SK-N-SH treated with all-trans-retinoic acid at 6 μM for 48 hours (cell line): ENCODE results near the gene COL4A4.

Source experiments
- ATAC-seq: fragments of 200-7000 bp; cut with Tn5 transposase; 3 replicates; pipeline ENCODE4 v1.9.1; 2020; ENCODE audit warnings: mild to moderate bottlenecking, moderate library complexity
- BACH2 ChIP-seq: fragments of 250-450 bp; sonication (Bioruptor Pico); IDR thresholded peaks from 2 replicates; pipeline ENCODE4 v1.9.0; 2021; ENCODE audit warnings: mild to moderate bottlenecking, borderline replicate concordance
- ESRRG ChIP-seq: fragments of 250-450 bp; sonication (Bioruptor Pico); IDR thresholded peaks from 2 replicates; pipeline ENCODE4 v1.6.1; 2021; ENCODE audit warnings: mild to moderate bottlenecking
- GLIS3 ChIP-seq: fragments of 250-450 bp; sonication (Bioruptor Pico); IDR thresholded peaks from 2 replicates; pipeline ENCODE4 v1.5.0; 2020; ENCODE audit warnings: mild to moderate bottlenecking, moderate library complexity
- ISL1 ChIP-seq: fragments of 250-450 bp; sonication (Bioruptor Pico); IDR thresholded peaks from 2 replicates; pipeline ENCODE4 v2.1.2; 2022; ENCODE audit warnings: mild to moderate bottlenecking, moderate library complexity
- OSR1 ChIP-seq: fragments of 250-450 bp; sonication (Bioruptor Pico); IDR thresholded peaks from 2 replicates; pipeline ENCODE4 v1.8.0; 2022; ENCODE audit warnings: moderate library complexity, mild to moderate bottlenecking, inconsistent platforms
- RARB ChIP-seq: fragments of 250-450 bp; sonication (Bioruptor Pico); IDR thresholded peaks from 2 replicates; pipeline ENCODE4 v1.8.0; 2021; ENCODE audit warnings: mild to moderate bottlenecking, moderate library complexity
- SNAI2 ChIP-seq: fragments of 250-450 bp; sonication (Bioruptor Pico); IDR thresholded peaks from 2 replicates; pipeline ENCODE4 v1.5.0; 2020; ENCODE audit warnings: mild to moderate bottlenecking, moderate library complexity
- ZFP3 ChIP-seq: fragments of 250-450 bp; sonication (Bioruptor Pico); IDR thresholded peaks from 2 replicates; pipeline ENCODE4 v1.5.0; 2020; ENCODE audit warnings: mild to moderate bottlenecking, moderate library complexity
- ZFP30 ChIP-seq: fragments of 450-650 bp; formaldehyde crosslinking; IDR thresholded peaks from 2 replicates; pipeline ENCODE4 v1.5.0; 2022; ENCODE audit warnings: mild to moderate bottlenecking, moderate library complexity
- TF ChIP-seq, protein P1 (sequence below): fragments of 250-450 bp; sonication (Bioruptor Pico); IDR thresholded peaks from 2 replicates; pipeline ENCODE4 v1.8.0; 2021; ENCODE audit warnings: low read depth, mild to moderate bottlenecking, moderate library complexity, borderline replicate concordance
- TF ChIP-seq, protein P2 (sequence below): fragments of 250-450 bp; sonication (Bioruptor Pico); IDR thresholded peaks from 2 replicates; pipeline ENCODE4 v1.8.0; 2020; ENCODE audit warnings: mild to moderate bottlenecking, moderate library complexity, borderline replicate concordance
- TF ChIP-seq, protein P3 (sequence below): fragments of 250-450 bp; sonication (Bioruptor Pico); IDR thresholded peaks from 2 replicates; pipeline ENCODE4 v1.5.1; 2020; ENCODE audit warnings: low read depth, mild to moderate bottlenecking, moderate library complexity
- TF ChIP-seq, protein P4 (sequence below): fragments of 250-450 bp; sonication (Bioruptor Pico); IDR thresholded peaks from 2 replicates; pipeline ENCODE4 v1.5.0; 2020; ENCODE audit warnings: mild to moderate bottlenecking, moderate library complexity

COL4A4 gene

DNA sequence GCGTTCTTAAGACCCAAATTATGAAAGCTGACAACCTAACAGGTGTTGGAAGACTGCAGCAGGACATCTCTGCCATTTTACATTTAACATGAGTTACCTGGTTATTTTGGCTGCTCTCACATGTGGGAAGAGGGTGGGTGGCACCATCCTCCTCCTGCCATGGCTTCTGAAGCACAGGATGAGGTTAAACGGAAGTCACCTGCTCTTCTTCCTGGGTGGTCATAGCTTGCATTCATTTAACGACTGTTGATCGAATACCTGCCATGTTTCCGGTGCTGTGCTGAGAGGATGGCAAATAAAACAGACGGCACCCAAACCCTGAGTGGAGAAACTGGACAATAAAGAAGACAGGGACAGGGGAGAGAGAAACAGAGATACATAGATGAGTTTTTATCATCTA is 210.2 kb downstream of the COL4A4 start:
- ATAC-seq: no peak
- TF ChIP-seq ZFP30 (no peak), GLIS3 (CRISPR knock-in tag) (no peak)
- TF ChIP-seq, protein P1, sequence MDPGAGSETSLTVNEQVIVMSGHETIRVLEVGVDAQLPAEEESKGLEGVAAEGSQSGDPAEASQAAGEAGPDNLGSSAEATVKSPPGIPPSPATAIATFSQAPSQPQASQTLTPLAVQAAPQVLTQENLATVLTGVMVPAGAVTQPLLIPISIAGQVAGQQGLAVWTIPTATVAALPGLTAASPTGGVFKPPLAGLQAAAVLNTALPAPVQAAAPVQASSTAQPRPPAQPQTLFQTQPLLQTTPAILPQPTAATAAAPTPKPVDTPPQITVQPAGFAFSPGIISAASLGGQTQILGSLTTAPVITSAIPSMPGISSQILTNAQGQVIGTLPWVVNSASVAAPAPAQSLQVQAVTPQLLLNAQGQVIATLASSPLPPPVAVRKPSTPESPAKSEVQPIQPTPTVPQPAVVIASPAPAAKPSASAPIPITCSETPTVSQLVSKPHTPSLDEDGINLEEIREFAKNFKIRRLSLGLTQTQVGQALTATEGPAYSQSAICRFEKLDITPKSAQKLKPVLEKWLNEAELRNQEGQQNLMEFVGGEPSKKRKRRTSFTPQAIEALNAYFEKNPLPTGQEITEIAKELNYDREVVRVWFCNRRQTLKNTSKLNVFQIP (CRISPR knock-in tag): no peak

DNA sequence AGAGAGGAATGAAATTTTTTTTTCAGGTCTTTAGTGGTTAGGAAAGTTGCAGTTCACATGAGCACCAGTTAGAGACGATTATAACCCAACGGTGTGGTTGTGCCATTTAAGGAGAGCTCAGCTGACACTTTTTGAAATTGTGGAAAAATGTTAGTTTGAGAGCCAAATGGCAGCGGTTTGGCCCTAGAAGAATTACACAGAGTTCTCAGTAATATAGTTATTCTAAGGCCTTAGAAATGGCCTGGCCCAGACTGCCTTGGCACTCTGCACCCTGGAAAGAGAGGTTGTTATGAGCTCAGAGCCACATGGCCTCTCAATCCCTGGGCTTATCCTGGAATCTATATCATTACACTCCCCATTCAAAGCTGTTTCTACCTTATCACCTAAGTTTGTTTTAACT is 210.8 kb downstream of the COL4A4 start:
- no peak for TF ChIP-seq SNAI2 (CRISPR knock-in tag)
- TF ChIP-seq RARB: no peak
- TF ChIP-seq, protein P2, sequence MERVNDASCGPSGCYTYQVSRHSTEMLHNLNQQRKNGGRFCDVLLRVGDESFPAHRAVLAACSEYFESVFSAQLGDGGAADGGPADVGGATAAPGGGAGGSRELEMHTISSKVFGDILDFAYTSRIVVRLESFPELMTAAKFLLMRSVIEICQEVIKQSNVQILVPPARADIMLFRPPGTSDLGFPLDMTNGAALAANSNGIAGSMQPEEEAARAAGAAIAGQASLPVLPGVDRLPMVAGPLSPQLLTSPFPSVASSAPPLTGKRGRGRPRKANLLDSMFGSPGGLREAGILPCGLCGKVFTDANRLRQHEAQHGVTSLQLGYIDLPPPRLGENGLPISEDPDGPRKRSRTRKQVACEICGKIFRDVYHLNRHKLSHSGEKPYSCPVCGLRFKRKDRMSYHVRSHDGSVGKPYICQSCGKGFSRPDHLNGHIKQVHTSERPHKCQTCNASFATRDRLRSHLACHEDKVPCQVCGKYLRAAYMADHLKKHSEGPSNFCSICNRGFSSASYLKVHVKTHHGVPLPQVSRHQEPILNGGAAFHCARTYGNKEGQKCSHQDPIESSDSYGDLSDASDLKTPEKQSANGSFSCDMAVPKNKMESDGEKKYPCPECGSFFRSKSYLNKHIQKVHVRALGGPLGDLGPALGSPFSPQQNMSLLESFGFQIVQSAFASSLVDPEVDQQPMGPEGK (CRISPR knock-in tag): no peak
- no peak for TF ChIP-seq ZFP3 (CRISPR knock-in tag)
- no peak for TF ChIP-seq OSR1 (CRISPR knock-in tag)
- TF ChIP-seq ESRRG: no peak
- no peak for TF ChIP-seq ISL1 (CRISPR knock-in tag)
- TF ChIP-seq, protein P3, sequence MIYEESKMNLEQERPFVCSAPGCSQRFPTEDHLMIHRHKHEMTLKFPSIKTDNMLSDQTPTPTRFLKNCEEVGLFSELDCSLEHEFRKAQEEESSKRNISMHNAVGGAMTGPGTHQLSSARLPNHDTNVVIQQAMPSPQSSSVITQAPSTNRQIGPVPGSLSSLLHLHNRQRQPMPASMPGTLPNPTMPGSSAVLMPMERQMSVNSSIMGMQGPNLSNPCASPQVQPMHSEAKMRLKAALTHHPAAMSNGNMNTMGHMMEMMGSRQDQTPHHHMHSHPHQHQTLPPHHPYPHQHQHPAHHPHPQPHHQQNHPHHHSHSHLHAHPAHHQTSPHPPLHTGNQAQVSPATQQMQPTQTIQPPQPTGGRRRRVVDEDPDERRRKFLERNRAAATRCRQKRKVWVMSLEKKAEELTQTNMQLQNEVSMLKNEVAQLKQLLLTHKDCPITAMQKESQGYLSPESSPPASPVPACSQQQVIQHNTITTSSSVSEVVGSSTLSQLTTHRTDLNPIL: no peak
- no peak for TF ChIP-seq BACH2 (CRISPR knock-in tag)
- TF ChIP-seq, protein P4, sequence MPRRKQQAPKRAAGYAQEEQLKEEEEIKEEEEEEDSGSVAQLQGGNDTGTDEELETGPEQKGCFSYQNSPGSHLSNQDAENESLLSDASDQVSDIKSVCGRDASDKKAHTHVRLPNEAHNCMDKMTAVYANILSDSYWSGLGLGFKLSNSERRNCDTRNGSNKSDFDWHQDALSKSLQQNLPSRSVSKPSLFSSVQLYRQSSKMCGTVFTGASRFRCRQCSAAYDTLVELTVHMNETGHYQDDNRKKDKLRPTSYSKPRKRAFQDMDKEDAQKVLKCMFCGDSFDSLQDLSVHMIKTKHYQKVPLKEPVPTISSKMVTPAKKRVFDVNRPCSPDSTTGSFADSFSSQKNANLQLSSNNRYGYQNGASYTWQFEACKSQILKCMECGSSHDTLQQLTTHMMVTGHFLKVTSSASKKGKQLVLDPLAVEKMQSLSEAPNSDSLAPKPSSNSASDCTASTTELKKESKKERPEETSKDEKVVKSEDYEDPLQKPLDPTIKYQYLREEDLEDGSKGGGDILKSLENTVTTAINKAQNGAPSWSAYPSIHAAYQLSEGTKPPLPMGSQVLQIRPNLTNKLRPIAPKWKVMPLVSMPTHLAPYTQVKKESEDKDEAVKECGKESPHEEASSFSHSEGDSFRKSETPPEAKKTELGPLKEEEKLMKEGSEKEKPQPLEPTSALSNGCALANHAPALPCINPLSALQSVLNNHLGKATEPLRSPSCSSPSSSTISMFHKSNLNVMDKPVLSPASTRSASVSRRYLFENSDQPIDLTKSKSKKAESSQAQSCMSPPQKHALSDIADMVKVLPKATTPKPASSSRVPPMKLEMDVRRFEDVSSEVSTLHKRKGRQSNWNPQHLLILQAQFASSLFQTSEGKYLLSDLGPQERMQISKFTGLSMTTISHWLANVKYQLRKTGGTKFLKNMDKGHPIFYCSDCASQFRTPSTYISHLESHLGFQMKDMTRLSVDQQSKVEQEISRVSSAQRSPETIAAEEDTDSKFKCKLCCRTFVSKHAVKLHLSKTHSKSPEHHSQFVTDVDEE (CRISPR knock-in tag): no peak
- TF ChIP-seq, all 23 proteins: peak for 0

More for the DNA sequence above, 210.8 kb downstream of the COL4A4 start:
- no peak for ATAC-seq
